Spinal cord (tissue), 10 donors: ENCODE data around the gene CPLX3. TPM values are rescaled to one million over a fixed set of nuclear protein-coding genes. Genes with fewer than 3 reads are reported as not detected.

Experiments
- DNase-seq, 6 donors: peaks; one replicate each; pipeline versions ENCODE4 v3.0.0 to v3.0.0-alpha.2; 2013 to 2015; ENCODE audit warnings: low spot score in 6 of 6, low read depth in 4 of 6
- H3K27ac ChIP-seq: one replicate; pipeline ENCODE4 v1.5.1; 2013; ENCODE audit warnings: low read depth, low read length, control low read depth
- H3K27me3 ChIP-seq: one replicate; pipeline ENCODE4 v1.6.1; 2013; ENCODE audit warnings: low read length; ENCODE audit not compliant: control insufficient read depth, insufficient read depth
- H3K36me3 ChIP-seq: one replicate; pipeline ENCODE4 v1.6.1; 2013; ENCODE audit warnings: low read length; ENCODE audit not compliant: control insufficient read depth, insufficient read depth
- H3K4me1 ChIP-seq: one replicate; pipeline ENCODE4 v1.6.1; 2013; ENCODE audit warnings: low read length; ENCODE audit not compliant: control insufficient read depth, insufficient read depth
- H3K4me3 ChIP-seq: one replicate; pipeline ENCODE4 v1.5.1; 2013; ENCODE audit warnings: low read depth, low read length, control low read depth
- H3K9me3 ChIP-seq: one replicate; pipeline ENCODE4 v1.6.1; 2013; ENCODE audit warnings: low read length; ENCODE audit not compliant: control insufficient read depth, insufficient read depth
- WGBS: methylation state at CpG from one replicate; pipeline ENCODE4 v1.1.5; 2013; ENCODE audit warnings: missing lambda C conversion rate; ENCODE audit not compliant: insufficient coverage; 5-methylcytosine and 5-hydroxymethylcytosine counted together
- polyA plus RNA-seq, 2 donors: library from polyadenylated mRNA; unstranded; fragments of 120-200 nt; gene quantifications; one replicate each; pipeline ENCODE4 v1.2.1, GENCODE V29; 2013; ENCODE audit not compliant: insufficient read length in 2 of 2
- total RNA-seq, 2 donors: library from RNA; depleted of rRNA in 1 of 2; stranded (reverse); fragments of 120-200 nt in 1 of 2; fragments of >200 nt in 1 of 2; gene quantifications; one replicate each; pipeline versions ENCODE4 v1.2.3 to v1.2.4, GENCODE V29; 2013 to 2014
- donor health status: healthy.

The CPLX3 gene
- total and polyA plus RNA-seq, 4 donors, result 0.11 to 0.68 (median 0.38) TPM

DNA sequence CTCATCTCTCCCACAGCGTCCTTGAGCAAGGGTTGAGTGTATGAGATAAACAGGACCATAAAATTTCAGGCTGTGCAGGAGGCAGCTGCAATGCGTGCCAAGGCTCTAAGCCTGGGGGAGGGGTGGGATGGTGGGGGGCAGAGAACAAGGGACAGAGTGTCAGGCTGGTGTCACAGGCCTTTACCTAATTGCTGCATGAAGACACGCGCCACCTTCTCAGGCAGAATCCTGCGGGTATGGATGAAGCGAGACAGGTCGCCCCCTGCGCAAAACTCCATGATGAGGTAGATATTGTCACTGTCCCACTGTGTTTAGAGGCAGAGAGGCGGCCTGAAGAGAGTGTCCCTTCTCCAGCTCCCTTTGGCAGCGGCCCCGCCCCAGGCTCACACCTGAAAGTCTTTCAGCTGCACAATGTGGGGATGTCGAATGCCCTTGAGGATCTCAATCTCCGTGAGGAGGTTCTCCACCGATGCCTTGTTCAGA lies 15.5 kb downstream of the CPLX3 start:
- WGBS, result 81% methylated on average over 13 of the region's 14 CpGs
- H3K36me3 ChIP-seq, result peaks cover 72% of the 10 kb centered on the region
- H3K27ac ChIP-seq, result no peak overlapping the region
- H3K4me3 ChIP-seq, result peak overlapping the region; percentile 93
- DNase-seq, result no peak
- no peaks in the 10 kb centered on the region for H3K9me3 ChIP-seq
- H3K27me3 ChIP-seq, result no peaks in the 10 kb centered on the region
- H3K4me1 ChIP-seq, result peaks cover 45% of the 10 kb centered on the region

DNA sequence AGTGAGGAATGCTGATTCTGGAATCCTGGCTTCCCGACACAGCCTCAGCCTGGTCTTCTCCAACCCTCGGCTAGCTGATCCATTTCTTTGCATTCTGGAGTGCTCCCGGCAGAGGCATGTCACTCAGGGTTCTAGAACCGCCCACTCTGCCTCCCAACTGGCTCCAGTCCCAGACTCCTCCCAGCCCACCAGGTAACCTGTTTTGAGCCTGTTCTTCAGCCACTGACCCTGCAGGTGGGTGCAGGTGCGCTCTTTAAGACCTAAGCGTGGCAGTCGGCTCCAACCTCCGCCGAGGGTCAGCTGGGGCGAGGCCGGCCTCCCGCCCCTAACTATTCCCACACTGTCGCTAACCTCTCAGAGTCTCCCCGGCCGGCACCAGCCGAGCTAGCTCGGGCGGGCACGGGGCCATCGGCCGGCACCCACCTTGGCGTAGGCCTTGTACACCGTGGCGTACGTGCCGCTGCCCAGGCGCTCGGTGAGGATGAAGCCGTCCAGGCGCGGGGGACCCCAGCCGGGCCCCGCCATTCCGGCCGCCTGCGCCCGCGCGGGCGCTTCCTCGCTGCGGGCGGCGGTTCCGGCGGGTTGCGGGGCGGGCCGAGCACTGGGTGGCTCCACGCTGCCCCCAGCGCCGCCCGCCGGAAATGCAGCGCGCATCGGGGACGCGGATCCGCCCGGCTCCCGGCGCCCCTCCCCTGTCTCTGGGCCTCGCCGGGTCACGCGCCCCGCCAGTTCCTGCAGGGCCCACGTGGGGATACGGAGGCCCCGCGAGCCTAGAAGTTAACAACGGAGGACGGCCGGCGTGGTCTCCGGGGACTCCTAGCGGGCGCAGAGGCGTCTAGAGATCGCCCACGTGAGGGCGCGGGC lies 16.4 kb downstream of the CPLX3 start, which contains the start of gene ULK3:
Gene ULK3 (minus strand): TSS at position 576 of the 864 bp plus-strand sequence. CDS start 51 bp downstream, at position 525.
- Histone ChIP-seq H3K27ac (peak within 1 kb of the TSS; percentile 84), H3K36me3 (peaks cover 72% of the 10 kb centered on the region), H3K27me3 (no peaks in the 10 kb centered on the region), H3K4me1 (peaks cover 48% of the 10 kb centered on the region), H3K4me3 (peak within 1 kb of the TSS; percentile 93), H3K9me3 (no peaks in the 10 kb centered on the region)
- peak; percentile 58 to 96 (median 83) for DNase-seq
- under 1% methylated on average over 84 of the region's 84 CpGs for WGBS

DNA sequence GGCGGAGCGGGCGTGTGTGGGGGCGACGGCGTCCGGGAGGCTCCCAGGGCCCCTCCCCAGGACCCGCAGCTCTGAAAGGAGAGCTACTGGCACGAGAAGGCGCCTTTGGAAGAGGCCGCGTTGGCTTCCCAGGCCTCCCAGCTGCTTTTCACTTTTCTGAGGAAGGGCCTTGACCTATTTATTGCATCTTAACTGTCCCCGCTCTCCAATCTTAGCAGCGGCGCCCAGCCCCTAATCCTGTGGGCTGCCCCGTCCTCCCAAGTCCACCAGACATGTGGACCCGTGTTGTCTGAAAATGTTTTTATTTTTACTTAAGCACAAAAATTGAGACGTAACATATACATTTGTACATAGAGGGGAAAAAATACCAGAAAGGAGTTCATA lies 17.0 kb downstream of the CPLX3 start:
- 0% methylated on average over 12 of the region's 18 CpGs for WGBS
- Histone ChIP-seq H3K4me1 (peaks cover 48% of the 10 kb centered on the region), H3K27me3 (no peaks in the 10 kb centered on the region)

DNA sequence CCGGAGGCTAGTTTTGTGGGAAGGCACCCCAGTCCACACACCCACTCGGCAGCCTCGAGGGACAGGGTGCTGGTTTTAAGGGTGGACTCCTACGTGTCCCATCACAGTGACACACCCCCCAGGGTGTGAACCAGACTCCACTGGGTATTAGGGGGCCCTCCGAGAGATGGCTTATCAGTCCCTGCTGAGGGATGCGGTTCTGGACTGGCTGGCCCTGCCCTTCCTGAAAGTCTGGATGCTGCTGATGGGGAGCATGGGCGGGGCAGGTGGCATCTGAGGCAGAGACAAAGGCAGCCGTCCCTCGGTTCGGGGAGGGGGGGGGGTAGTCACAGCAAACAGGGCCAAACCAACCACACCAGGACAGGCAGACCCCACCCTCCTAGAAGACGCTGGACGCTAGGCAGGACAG lies 17.5 kb downstream of the CPLX3 start:
- H3K36me3 ChIP-seq, result peaks cover 72% of the 10 kb centered on the region
- H3K4me3 ChIP-seq, result no peak overlapping the region
- no peaks in the 10 kb centered on the region for H3K9me3 ChIP-seq
- H3K4me1 ChIP-seq, result peaks cover 48% of the 10 kb centered on the region
- no peaks in the 10 kb centered on the region for H3K27me3 ChIP-seq
- DNase-seq, result no peak
- peak overlapping the region; percentile 84 for H3K27ac ChIP-seq
- WGBS, result no CpG with 5 or more reads among the region's 12 CpGs

More for the DNA sequence above, 17.0 kb downstream of the CPLX3 start:
- no peak for DNase-seq
- H3K4me3 ChIP-seq, result peak overlapping the region; percentile 93
- peak overlapping the region; percentile 84 for H3K27ac ChIP-seq
- no peaks in the 10 kb centered on the region for H3K9me3 ChIP-seq
- H3K36me3 ChIP-seq, result peaks cover 72% of the 10 kb centered on the region

DNA sequence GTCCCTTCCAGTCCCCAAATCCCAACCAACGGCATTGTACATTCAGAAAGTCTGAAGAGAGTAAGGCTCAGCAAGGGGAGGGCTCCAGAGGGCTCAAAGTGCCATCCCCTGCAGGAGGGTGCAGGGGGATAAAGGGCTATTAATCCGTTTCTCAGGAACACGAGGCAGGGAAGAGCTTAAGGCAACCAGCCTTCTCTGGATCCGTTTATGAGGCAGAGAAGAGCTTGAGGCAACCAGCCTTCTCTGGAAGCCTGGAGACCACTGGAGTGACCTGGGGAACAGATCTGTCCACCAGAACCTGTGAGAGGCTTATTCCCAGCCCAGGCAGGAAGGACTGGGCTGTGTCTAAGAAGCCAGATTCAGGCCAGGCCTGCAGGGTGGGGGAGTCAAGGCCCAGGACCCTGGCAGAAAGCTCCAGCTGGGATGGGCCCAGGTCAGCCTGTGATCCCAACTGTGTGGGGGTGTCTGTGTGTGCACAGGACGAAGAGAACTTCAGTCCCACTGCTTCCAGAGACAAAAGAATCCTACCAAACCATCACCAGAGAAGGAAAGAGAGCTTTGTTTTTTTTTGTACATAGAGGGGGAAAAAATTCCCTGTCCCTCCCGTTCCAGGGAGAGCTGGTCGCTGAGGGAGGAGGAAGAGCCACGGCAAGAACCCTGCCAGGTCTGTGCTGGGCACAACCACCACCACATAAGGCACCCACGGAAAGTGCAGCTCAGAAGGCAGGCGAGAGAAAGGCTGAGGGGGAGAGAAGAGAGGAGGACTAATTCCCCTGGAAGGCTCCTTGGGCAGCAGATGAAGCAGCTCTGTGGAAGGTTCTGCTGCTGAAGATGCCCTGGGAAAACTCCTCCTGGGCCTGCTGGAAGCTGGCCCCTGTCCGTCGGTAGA lies 18.1 kb downstream of the CPLX3 start:
- Histone ChIP-seq H3K36me3 (peaks cover 70% of the 10 kb centered on the region), H3K27me3 (no peaks in the 10 kb centered on the region), H3K4me1 (peaks cover 48% of the 10 kb centered on the region), H3K4me3 (no peak overlapping the region), H3K27ac (no peak overlapping the region), H3K9me3 (no peaks in the 10 kb centered on the region)
- no peak for DNase-seq
- 70% methylated on average over 7 of the region's 12 CpGs for WGBS

DNA sequence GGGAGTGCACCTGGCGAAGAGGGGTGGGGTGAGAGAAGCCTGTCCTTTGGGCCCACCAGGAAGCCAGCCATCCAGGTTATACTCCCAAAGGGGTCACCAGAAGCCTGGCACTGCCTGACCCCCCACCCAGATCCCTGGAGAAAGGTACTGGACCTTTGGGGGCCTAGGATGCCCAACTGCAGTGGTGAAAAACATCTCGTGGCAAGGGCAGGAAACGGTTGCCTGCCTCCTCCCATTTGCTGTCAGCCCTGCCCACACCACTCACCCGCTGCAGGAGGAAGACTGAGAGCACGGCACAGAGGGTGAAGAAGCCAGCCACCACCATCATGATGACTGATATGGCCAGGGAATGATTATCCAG lies 18.8 kb downstream of the CPLX3 start:
- WGBS, result 86% methylated on average over 3 of the region's 5 CpGs

DNA sequence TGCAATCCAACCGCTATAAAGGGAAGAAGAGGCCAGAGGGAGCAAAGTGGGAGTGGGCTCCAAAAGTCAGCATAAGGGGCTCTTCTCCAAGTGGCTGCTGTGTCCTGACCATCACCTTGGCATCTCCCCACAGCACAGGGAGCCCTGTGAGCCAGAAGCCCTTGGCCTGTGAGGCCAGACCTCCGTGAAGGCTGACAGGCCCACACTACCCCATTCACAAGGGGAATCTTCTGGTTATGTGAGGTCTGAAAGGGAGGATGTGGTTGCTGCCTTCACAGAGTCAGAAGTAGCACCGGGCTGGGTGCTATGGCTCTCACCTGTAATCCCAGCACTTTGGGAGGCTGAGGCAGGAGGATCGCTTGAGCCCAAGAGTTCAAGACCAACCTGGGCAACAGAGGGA lies 19.2 kb downstream of the CPLX3 start:
- Histone ChIP-seq H3K36me3 (peaks cover 70% of the 10 kb centered on the region), H3K27me3 (no peaks in the 10 kb centered on the region), H3K9me3 (no peaks in the 10 kb centered on the region), H3K4me1 (peaks cover 39% of the 10 kb centered on the region), H3K4me3 (no peak overlapping the region), H3K27ac (no peak overlapping the region)
- 98% methylated on average over 3 of the region's 4 CpGs for whole genome bisulfite sequencing
- no peak for DNase-seq

More for the DNA sequence above, 18.8 kb downstream of the CPLX3 start:
- DNase-seq, result no peak
- no peaks in the 10 kb centered on the region for H3K27me3 ChIP-seq
- no peaks in the 10 kb centered on the region for H3K9me3 ChIP-seq
- H3K36me3 ChIP-seq, result peaks cover 70% of the 10 kb centered on the region
- H3K4me3 ChIP-seq, result no peak overlapping the region
- peaks cover 41% of the 10 kb centered on the region for H3K4me1 ChIP-seq
- no peak overlapping the region for H3K27ac ChIP-seq

DNA sequence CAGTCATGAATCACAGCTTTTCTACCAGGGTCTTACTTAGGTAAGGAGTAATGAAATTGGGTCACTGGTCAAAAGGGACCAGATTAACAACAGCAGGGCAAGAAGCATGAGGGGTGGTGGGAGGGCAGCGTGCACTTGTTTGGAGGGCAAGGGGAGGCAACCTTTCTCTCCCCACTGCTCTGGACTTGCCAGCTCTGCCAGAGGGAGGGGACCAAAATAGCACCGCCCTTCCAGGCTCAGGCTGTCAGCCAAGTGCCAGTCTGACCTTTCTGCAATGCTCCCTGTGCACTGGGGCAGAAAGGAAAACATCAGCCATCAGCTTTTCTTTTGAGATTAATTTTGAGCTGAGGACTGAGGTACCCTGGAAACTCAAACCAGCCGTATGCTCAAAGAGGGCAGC lies 21.0 kb downstream of the CPLX3 start:
- peak in 1 of 6 donors; percentile 20 for DNase-seq
- peaks cover 77% of the 10 kb centered on the region for H3K36me3 ChIP-seq
- no peak overlapping the region for H3K27ac ChIP-seq
- H3K4me1 ChIP-seq, result peaks cover 21% of the 10 kb centered on the region
- no peaks in the 10 kb centered on the region for H3K9me3 ChIP-seq
- no peaks in the 10 kb centered on the region for H3K27me3 ChIP-seq
- H3K4me3 ChIP-seq, result no peak overlapping the region
- 67% methylated on average over 2 of the region's 3 CpGs for WGBS

DNA sequence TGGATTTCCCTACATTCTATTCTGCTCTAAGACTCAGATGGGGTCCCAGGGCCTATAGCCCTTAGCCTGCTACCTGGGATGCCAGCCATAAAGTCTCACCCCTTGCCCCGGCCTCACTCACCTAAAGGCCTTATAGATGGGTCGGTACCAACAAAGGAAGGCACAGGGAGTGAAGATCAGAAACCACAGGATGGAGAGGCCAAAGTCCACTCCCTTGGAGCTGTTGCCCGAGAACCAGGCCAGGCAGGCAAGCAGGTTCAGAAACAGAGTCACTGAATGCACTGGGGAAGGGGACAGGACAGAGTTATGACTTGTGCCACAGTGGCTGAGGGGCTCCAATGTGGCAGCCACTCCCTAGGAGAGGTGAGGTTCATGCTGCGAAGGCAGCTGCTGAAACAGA lies 24.0 kb downstream of the CPLX3 start:
- Histone ChIP-seq H3K4me3 (no peak overlapping the region), H3K27me3 (no peaks in the 10 kb centered on the region), H3K9me3 (no peaks in the 10 kb centered on the region), H3K27ac (no peak overlapping the region), H3K36me3 (peaks cover 83% of the 10 kb centered on the region), H3K4me1 (peaks cover 3% of the 10 kb centered on the region)
- DNase-seq, result no peak
- WGBS, result 100% methylated on average over 4 of the region's 4 CpGs
